Stomach (tissue), 9 donors: ENCODE measurements around the gene DNAH3. TPM values are rescaled to one million over a fixed set of nuclear protein-coding genes. Genes with fewer than 3 reads are reported as not detected.

ENCODE experiments used
- DNase-seq, 2 donors: peaks; one replicate each; pipeline versions ENCODE4 v3.0.0 to v3.0.0-alpha.2; 2013 to 2019
- H3K27ac ChIP-seq, 5 donors: fragments of 200-600 bp in 4 of 5; sonication (generic) in 4 of 5; one replicate each; pipeline ENCODE4 v1.5.1; 2013 to 2019; ENCODE audit warnings: mild to moderate bottlenecking in 1 of 5, moderate library complexity in 1 of 5
- H3K27me3 ChIP-seq, 3 donors: fragments of 200-600 bp; sonication (generic); one replicate each; pipeline ENCODE4 v1.5.1; 2017 to 2019; ENCODE audit warnings: mixed run types in 1 of 3
- H3K36me3 ChIP-seq, 4 donors: fragments of 200-600 bp; sonication (generic); 1 replicate in 3 of 4; 2 replicates in 1 of 4; pipeline ENCODE4 v1.5.1; 2016 to 2019
- H3K4me1 ChIP-seq, 4 donors: fragments of 200-600 bp; sonication (generic); one replicate each; pipeline ENCODE4 v1.5.1; 2016 to 2019
- H3K4me3 ChIP-seq, 4 donors: fragments of 200-600 bp; sonication (generic) in 3 of 4; one replicate each; pipeline ENCODE4 v1.5.1; 2016 to 2019; ENCODE audit warnings: mild to moderate bottlenecking in 1 of 4
- H3K9me3 ChIP-seq, 4 donors: fragments of 200-600 bp; sonication (generic); one replicate each; pipeline ENCODE4 v1.5.1; 2016 to 2019
- CTCF ChIP-seq, 7 experiments: fragments of 450-650 bp in 4 of 7; fragments of 200-600 bp in 3 of 7; sonication (generic) in 3 of 7; IDR thresholded peaks; one replicate each; pipeline ENCODE4 v1.5.1; 2016 to 2019; ENCODE audit warnings: antibody characterized with exemption in 7 of 7, control low read depth in 2 of 7, mild to moderate bottlenecking in 1 of 7
- EP300 ChIP-seq: sonication (generic); formaldehyde crosslinking; IDR thresholded peaks from one replicate; pipeline ENCODE4 v1.6.1; 2017; ENCODE audit warnings: antibody characterized with exemption
- POLR2A ChIP-seq, 4 donors: fragments of 450-650 bp; IDR thresholded peaks; one replicate each; pipeline ENCODE4 v1.6.1; 2016; ENCODE audit warnings: antibody characterized with exemption in 4 of 4, control low read depth in 2 of 4, mild to moderate bottlenecking in 1 of 4, moderate library complexity in 1 of 4
- POLR2AphosphoS5 ChIP-seq, 3 donors: sonication (generic); formaldehyde crosslinking; IDR thresholded peaks; one replicate each; pipeline ENCODE4 v1.6.1; 2016; ENCODE audit warnings: antibody characterized with exemption in 3 of 3
- WGBS, 5 donors: extraction: QIAGEN DNeasy Blood & Tissue Kit in 3 of 5; methylation state at CpG; one replicate each; pipeline versions ENCODE4 v1.1.5 to v1.1.7; 2013 to 2018; 5-methylcytosine and 5-hydroxymethylcytosine counted together
- intact Hi-C: fragments of 100-400 bp; cut with DNase I; formaldehyde crosslinking; loops from one replicate; pipeline ENCODE4 v1.15.1; 2023; ENCODE audit warnings: low total_unique reads
- polyA plus RNA-seq, 3 donors: library from polyadenylated mRNA; stranded (reverse); fragments of 200-250 nt; gene quantifications; one replicate each; pipeline ENCODE4 v1.2.3, GENCODE V29; 2013
- total RNA-seq, 5 donors: library from RNA; depleted of rRNA; stranded (reverse); fragments of >200 nt; gene quantifications; one replicate each; pipeline versions ENCODE4 v1.1.0 to v1.2.3, GENCODE V29; 2014 to 2016
- donor health status: healthy with polysubstance abuse.
- donor health status: Bipolar disorder and iron deficiency.
- donor health status: healthy.

The DNAH3 gene
- total and polyA plus RNA-seq, 8 donors, result 0.10 to 8.7 (median 0.18) TPM; not detected in 5

- H3K27ac ChIP-seq, result no peak overlapping the region
- TF ChIP-seq POLR2A (IDR thresholded peaks at IDR 0.05), result no peak
- no peak for TF ChIP-seq CTCF (IDR thresholded peaks at IDR 0.05)
- no peak for TF ChIP-seq POLR2AphosphoS5 (IDR thresholded peaks at IDR 0.05)
- no peak for TF ChIP-seq EP300
- WGBS, 5 donors, result 94 to 98% (median 97%) methylated on average over 5 of the region's 5 CpGs
- intact Hi-C loops, result no loop called here
- H3K9me3 ChIP-seq, result peaks cover 0 to 10% (median 2%) of the 10 kb centered on the region in 4 donors
- no peaks in the 10 kb centered on the region for H3K4me1 ChIP-seq
- no peak for DNase-seq
- H3K27me3 ChIP-seq, result no peaks in the 10 kb centered on the region
- H3K4me3 ChIP-seq, result no peak overlapping the region
- H3K36me3 ChIP-seq, result no peaks in the 10 kb centered on the region
Measured at GRCh38 chr16:21009815-21010214, 140.8 kb downstream of the DNAH3 start.

- DNase-seq, result no peak
- no peaks in the 10 kb centered on the region for H3K9me3 ChIP-seq
- H3K4me1 ChIP-seq, result no peaks in the 10 kb centered on the region
- TF ChIP-seq CTCF (IDR thresholded peaks at IDR 0.05) (no peak), EP300 (no peak), POLR2A (IDR thresholded peaks at IDR 0.05) (no peak), POLR2AphosphoS5 (IDR thresholded peaks at IDR 0.05) (no peak)
- no peaks in the 10 kb centered on the region for H3K27me3 ChIP-seq
- H3K4me3 ChIP-seq, result no peak overlapping the region
- no peak overlapping the region for H3K27ac ChIP-seq
- no peaks in the 10 kb centered on the region for H3K36me3 ChIP-seq
- 51 to 81% (median 64%) methylated on average over 1 of the region's 1 CpG for WGBS, 5 donors
- intact Hi-C loops, result no loop called here
Measured at GRCh38 chr16:21005008-21005407, 145.6 kb downstream of the DNAH3 start.

- TF ChIP-seq POLR2AphosphoS5 (IDR thresholded peaks at IDR 0.05), result no peak
- TF ChIP-seq EP300, result no peak
- TF ChIP-seq CTCF (IDR thresholded peaks at IDR 0.05), result peak in 1 of 7 experiments; percentile 12
- TF ChIP-seq POLR2A (IDR thresholded peaks at IDR 0.05), result no peak
- no peak overlapping the region for H3K27ac ChIP-seq
- H3K27me3 ChIP-seq, result peaks cover 0 to 5% (median 0%) of the 10 kb centered on the region in 3 donors
- DNase-seq, result peak in 1 of 2 donors; percentile 37
- no peaks in the 10 kb centered on the region for H3K4me1 ChIP-seq
- H3K4me3 ChIP-seq, result no peak overlapping the region
- 27 to 39% (median 33%) methylated on average over 3 of the region's 3 CpGs for WGBS, 5 donors
- H3K9me3 ChIP-seq, result no peaks in the 10 kb centered on the region
- intact Hi-C loops, result no loop called here
- no peaks in the 10 kb centered on the region for H3K36me3 ChIP-seq
Measured at GRCh38 chr16:21001262-21001661, 149.4 kb downstream of the DNAH3 start.

GRCh38 chr16:20997147-20997546, 153.5 kb downstream of the DNAH3 start:
- no peaks in the 10 kb centered on the region for H3K4me1 ChIP-seq
- no peak overlapping the region for H3K4me3 ChIP-seq
- TF ChIP-seq POLR2AphosphoS5 (IDR thresholded peaks at IDR 0.05), result no peak
- no peak for TF ChIP-seq CTCF (IDR thresholded peaks at IDR 0.05)
- TF ChIP-seq POLR2A (IDR thresholded peaks at IDR 0.05), result no peak
- TF ChIP-seq EP300, result no peak
- H3K9me3 ChIP-seq, result no peaks in the 10 kb centered on the region
- H3K27me3 ChIP-seq, result peaks cover 0 to 5% (median 0%) of the 10 kb centered on the region in 3 donors
- no peak overlapping the region for H3K27ac ChIP-seq
- no peaks in the 10 kb centered on the region for H3K36me3 ChIP-seq
- intact Hi-C loops, result no loop called here
- no peak for DNase-seq
- 86 to 96% (median 88%) methylated on average over 5 of the region's 5 CpGs for WGBS, 5 donors
